ENCODE measurements around the gene SOCS3.
A peak's percentile ranks its signal among the peaks of the same experiment; 100 is the strongest.
"Not testable (repeated sequence)": the region's sequence is repeated elsewhere in the genome, so short reads cannot be mapped to it uniquely, and the experiment has no call there.

Gene SOCS3

DNA sequence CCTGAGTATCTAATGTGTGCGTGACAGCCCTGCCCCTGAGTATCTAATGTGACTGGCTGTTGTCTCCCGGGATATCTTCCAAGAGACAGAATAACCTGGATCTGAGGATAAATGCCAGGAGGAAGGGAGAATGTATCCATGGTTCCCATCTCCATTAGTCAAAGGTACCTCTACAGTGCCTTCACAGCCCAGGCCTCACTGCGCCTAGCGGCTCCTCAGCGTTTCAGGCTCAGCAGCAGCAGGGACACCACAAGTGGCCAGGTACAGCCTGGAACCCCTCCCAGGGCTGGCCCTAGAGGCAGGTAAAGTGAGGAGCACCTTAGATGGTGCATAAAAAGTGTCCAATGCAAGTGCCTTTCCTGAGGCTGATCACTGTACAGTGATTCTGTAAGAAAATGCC lies 32.0 kb downstream of the SOCS3 start:
- no peak for DNase-seq

DNA sequence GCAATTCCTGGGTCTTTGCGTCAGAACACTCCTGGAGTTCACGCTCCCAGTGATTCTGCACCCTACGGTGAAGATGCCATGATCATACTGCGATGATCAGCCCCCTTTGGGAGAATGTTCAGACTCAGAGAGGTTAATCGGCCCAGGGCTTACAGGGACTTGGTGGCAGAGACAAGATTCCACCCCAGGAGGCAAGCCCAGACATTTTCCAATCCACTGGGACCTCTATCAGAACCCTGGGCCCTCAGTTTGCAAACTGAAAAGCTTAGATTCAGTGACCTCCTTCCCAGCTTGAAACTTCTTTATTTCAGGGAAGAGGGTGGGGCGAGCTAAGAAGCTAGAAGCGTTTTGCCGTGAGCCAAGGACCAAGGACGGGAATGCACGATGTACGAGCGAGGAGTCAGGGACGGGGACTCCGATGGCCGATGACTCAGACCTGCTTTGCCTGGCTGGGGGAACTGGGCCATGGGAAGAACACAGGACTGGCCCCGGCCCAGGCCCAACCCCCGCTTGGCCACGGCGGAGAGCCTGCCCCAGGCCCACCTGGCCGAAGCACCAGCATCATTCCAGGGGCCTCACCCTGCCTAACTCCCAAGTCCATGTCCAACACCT lies 34.7 kb downstream of the SOCS3 start:
- no peak for DNase-seq

DNA sequence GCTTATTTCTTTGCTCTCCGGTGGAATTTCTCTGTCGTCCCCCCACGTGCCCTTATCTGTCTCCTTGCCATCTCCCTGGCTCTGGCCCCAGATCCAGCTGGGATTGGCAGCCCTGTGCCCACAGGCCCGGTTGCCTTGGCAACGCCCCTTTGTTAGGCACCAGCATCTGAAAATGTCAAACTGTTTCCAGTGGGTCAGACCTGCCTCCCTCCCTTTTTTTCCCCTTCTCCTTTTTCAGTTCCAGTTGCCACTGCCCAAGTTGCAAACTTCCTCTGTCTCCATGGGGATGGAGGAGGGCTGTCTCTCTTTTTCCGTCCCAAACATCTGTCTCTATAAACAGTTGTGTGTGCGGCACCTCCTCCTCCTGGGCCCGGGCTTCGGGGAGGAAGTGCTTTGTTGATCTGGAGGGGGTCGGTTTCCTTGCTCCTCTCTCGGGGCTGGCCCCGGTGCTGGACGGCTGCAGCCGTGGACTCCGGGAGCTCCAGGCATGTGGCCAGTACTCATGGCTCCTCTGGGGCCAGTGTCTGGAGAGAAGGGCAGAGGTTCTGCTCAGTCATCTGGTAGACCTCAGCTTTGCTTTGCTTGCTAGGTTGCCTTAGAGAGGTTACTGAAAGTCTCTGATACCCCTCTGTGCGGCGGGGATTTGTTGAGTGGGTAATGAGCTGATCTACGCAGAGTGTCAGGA lies 35.3 kb downstream of the SOCS3 start:
- no peak for DNase-seq

DNA sequence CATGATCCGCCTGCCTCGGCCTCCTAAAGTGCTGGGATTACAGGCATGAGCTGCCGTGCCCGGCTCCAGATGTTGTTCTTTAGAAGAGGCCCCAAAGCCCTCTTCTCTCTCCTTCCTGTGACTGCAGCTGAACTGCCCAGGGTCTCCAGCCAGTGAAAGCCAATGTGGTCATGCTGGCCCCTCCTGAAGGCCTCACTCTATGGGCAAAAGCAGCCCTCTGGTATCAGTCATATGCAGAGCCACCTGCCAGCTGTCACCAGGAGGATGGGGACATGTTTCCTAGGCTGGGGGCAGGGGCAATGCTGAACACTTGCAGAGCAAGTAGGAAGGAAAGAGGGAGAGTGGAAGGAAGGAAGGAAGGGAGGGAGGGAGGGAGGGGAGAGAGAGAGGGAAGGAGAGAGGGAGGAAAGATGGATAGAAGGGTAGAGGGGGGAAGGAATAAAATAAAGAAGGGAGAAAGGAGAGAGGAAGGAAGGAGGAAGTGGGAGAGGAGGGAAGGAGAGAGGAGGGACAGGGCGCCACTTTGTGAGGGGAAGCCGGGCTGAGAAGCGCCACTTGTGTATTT lies 36.0 kb downstream of the SOCS3 start:
- no peak for DNase-seq

DNA sequence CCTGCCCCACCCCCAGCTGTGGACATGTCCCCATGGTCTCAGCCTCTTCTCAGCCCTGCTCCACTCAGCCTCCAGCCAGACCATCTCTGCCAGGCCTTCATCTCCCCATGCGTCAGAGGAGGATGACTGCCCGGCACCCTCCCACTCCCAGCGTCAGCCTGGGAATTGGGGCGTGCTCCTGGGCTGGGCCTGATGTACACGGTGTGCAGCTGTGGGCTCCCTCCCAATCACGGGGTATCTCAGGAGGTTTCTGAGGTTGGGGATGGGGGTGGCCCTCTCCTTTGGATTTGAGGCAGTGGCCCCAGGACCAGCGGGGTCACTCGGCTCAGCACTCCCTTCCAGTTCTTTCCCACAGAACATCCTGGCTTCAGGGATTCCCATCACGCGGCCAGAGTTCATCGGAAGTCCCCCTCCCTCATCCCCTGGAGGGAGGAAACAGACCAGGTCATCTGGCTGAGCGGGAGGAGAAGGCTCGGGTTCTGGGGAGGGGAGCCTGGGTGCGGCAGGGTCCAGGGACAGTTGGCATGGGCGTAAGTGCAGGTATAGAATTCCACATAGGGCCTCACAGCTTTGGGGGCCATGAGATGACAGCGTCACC lies 36.9 kb downstream of the SOCS3 start:
- no peak for DNase-seq

DNA sequence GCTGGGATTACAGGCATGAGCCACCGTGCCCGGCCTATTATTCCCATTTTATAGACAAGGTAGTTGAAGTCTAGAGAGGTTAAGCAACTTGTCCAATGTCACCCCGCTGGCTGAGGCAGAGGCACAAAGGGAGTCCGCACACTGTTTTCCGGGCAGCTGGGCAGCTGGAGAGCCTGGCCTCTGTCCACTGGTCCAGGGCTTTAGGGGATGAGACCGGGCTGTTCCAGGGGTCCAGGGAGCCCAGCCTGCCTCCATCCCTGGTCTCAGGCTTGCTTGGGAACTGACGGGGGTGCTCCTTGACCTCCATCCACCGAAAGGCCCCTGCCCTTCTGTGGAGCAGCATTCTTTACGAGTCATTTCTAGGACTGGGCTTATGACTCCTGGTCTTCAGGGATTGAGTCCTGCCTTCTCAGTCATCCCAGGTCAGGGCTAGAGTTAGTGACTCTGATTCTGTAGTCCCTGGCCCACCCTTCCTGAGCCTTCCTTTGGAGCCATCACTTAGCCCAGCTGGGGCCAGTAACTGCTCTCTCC lies 37.5 kb downstream of the SOCS3 start:
- no peak for DNase-seq

DNA sequence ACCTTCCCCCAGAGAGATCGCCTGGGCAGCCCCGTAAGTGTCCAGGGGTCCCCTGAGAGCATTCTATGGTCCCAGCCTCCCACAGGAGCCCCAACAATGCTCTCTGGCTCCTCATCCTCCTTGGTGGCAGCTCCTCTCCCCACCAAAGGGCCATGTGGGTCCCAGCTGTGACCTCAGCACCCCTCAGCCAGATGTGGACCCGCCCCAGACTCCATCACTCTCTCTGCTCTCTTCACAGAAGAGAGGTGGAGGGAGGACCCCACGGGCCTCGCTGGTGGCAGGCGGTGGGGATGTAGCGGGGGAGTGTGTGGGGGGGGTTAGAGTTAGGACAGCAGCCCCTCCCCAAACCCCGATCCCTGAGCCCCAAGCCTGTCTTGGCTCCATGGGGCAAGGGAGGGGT lies 41.0 kb downstream of the SOCS3 start:
- DNase-seq: no peak

DNA sequence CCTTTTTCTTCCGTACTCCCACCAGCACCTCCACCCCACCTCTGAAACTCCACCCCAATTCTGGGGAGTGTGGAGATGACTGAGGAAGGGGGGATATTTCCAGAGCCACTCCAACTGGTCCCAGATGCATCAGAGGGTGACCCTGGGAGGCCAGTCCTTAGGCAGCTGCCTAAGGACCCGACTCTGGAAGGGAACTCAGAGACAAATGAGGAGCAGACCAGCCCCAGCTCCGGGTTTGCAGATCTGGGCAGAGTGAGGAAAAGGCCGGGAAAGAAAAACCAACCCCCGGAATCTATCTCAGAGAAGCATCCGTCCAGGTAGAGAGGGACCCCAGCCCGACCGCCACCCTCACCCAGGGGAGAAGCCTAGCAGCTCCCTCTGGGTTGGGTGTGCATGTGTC lies 41.5 kb downstream of the SOCS3 start:
- DNase-seq: no peak

DNA sequence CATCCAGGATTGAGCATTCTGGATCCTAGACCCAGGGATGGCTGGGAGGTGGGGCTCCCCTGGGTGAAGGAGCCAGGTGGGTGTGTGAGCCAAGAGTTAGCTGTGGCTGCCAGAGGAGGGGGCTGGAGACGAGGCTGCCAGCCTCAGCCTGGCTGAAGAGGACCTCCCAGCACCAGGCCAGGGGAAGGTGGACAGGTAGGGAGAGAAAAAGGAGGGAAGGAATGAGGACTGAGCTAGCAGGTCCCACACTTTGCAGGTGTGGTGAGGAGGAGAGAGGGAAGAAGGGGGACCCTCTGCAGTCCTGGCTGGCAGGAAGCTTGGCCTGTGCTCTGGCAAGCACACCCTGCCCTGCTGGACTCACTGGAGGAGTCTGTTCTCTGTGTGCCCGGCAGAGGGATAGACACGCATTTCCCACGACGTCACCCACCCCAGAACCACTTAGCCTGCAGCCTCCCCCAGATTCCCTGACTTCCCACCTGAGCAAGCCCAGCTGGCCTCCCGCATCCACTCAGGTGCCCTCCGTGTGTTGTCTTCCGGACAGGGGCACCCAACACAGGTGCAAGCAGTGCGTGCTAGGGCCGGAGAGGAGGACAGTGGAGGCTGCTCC lies 42.0 kb downstream of the SOCS3 start:
- no peak for DNase-seq

DNA sequence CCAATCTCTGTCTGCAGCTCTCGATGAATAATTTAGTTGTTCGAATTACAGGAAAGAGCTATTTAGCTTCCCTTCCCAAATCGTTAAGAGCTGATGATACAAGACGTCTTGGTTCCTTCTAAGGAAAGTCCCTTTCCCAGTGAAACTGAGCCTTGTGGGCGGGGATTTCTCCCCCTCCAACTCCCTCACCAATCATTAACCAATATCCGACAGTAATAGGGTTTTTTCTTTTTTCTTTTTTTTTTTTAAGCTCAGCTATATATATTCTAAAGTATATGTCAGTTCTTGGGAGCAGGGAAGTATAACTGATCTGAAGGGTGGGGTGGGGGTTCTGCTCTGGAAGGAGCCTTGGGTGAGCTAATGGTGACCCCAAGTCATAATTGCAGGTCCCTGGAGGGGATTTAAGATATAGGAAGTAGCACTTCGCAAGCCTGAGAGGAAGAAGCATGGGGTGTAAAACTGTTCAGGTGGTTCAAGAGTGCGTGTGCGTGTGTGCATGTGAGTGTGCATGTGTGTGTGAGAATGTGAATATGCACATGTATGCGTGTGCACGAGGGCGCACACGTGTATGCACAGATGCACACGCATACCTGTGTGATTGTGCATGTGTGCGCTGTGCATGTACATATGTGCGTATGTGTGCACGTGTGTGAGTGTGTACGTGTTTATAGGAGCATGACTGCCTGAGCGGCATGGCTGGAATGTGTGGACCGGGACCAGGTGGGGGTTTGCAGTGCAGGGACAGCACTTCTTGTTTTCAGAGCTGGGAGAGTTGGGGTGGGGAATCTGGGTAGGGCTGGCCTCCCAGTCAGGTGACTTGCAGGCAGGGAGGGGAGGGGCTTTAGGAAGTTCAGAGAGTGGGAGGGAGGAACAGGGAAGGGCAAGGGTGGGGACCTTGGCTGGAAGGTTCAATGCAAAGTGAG lies 42.7 kb downstream of the SOCS3 start:
- DNase-seq: no peak

DNA sequence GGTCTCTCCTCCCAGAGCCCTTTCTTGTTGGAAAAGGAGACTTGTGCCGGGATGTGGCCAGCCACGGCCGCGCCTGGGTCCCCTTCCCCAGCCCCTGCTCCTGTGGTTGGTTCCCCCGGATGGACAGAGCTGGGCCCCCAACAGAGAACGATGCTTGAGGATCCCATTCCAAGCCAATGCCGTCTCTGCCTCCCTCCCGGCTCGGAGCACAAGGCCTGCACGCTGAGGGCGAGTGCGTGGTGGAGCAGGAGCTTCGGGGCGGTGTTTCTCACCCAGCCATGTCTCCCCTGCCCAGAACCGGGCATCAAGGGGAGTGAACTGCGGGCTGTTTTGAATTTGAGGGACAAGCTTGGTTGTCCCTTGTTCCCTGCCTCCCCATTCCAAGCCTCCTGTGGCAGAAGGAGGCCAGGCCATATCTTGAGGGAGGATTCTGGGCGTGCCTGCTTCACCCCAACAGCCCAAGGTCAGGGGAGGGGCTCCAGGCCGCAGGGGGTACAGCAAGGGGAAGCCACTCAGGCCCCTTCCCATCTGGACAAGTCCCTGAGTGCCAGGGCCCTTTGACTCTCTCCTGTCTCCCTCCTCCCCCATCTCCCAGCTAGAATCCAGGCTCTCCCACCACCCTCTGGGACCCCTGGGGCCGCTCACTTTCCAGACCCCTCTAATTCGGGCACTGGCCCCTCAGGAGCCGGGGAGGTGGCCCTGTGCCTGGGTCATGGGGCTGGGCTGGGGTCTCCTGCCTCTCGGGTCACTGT lies 43.6 kb downstream of the SOCS3 start:
- no peak for DNase-seq

DNA sequence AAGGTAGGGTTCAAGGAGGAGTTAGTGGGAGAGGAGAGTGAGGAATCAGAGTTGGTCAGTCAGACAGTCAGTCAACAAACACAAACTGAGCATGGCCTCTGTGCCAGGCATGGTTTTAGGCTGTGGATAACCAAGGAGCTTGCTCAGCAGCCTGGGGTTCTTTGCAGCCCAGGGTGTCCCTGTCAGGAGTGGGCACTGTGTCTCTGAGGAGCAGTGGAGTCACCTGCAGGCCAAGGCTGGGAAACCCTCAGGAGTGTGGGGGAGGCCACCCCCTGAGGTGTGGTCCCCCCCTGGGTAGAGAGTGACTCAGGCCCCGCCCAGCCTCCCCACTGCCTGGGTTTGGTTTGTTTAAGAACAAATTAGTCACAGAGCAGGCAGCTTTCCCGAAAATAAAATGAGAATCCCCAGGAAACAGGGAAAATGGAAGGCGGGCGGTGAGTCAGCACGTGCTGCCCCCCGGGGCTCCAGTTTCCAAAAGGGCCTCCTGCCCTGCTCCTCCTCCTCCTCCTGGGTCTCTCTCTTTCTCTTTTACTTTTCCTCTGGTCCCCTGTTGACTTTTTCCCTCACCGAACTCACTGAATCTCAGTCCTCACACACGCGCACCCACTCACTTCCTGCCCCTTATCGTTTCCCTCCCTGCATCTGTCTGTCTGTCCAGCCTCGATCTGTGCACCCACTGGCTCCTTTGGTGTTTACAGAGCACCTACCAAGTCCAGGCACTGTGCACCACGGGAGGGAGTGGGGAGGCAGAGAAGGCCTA lies 44.3 kb downstream of the SOCS3 start:
- DNase-seq: peak; percentile 42 to 72

DNA sequence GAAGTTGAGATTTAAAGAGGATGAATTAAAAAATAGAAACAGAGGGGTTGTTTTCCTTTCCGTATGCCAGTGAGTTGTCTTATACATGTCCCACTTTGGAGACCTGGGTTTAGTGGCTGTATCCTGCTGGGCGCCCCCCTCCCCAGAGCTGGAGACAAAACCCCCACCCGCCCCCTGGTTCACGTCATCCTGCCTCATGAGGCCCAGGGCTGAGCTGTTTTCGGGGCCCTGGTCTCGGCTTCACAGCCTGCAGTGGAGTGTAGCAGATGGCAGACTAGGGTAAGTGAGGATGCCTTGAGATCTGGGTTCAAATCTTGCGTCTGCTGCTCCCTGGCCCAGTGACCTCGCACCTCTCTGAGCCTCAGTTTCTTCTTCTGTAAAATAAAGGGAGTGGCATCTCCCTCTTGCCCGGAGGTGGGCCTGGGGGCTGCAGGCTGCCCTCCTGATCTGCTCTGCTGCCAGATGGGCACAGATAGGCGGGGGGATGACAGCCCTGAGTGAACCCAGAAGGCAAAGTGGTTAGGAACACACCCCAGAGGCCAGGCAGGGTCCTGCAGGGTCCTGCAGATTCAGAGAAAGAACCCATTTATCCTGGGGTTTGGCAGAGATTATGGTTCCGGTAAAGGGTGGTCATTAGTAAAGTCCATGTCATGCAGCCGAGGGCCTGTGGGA lies 45.1 kb downstream of the SOCS3 start:
- no peak for DNase-seq

DNA sequence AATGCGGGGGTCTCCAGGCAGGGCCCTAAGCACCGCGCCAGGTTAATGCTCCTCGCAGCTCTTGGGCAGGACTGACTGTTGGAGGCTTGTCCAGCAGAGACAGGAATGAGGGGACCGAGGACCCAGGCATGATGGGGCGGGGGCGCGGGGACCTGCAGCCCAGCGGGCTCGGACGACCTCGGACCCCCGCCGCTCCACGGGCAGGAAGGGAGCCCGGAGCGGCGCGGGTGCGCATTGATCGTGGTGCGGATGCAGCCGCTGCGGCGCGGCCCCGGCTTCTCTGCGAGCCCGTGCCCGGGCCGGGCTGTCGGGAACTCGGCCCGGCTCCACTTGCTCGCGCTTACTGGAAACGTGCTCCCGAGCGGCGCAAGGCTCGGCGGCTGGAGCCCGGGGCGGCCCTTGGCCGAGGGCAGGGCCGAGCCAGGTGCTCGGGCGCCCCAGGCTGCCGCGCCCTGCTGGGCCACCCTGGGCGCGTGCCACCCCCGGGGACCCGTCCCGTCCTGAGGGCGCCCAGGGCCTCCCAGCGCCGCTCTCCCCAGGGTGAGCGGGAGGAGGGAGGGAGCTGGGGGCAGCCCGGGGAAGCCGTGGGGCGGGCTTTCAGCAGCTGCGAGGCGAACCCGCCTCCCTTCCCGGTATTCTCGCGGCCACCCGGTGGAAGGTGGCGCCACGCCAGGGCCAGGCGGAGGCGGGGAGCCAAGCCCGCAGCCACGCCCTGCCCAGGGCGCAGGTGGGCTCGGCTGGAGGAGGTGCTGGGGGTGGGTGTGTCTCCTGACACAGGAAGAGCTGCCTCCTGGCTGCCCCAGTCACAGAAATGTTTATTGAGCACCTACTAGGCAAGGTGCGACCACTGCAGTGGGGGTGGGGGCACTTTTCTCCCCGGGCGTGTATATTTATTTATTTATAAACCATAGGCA lies 45.9 kb downstream of the SOCS3 start:
- DNase-seq: peak; percentile 22 to 62

DNA sequence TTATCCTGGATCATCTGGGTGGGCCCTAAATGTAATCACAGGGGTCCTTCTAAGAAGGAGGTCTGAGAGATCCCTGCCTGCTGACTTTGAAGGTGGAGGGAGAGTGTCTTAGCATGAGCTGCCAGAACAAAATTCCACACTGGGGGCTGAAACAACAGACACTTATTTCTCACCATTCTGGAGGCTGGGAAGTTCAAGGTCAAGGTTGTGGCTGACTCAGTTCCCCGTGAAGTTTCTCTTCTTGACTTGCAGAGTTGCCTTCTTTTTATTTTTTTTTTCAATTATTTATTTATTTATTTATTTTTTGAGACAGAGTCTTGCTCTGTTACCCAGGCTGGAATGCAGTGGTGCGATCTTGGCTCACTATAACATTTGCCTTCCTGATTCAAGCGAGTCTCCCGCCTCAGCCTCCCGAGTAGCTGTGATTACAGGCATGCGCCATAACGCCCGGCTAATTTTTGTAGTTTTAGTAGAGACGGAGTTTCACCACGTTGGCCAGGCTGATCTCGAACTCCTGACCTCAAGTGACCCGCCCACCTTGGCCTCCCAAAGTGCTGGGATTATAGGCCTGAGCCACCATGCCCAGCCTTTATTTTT lies 50.1 kb downstream of the SOCS3 start:
- not testable (repeated sequence) for DNase-seq

DNA sequence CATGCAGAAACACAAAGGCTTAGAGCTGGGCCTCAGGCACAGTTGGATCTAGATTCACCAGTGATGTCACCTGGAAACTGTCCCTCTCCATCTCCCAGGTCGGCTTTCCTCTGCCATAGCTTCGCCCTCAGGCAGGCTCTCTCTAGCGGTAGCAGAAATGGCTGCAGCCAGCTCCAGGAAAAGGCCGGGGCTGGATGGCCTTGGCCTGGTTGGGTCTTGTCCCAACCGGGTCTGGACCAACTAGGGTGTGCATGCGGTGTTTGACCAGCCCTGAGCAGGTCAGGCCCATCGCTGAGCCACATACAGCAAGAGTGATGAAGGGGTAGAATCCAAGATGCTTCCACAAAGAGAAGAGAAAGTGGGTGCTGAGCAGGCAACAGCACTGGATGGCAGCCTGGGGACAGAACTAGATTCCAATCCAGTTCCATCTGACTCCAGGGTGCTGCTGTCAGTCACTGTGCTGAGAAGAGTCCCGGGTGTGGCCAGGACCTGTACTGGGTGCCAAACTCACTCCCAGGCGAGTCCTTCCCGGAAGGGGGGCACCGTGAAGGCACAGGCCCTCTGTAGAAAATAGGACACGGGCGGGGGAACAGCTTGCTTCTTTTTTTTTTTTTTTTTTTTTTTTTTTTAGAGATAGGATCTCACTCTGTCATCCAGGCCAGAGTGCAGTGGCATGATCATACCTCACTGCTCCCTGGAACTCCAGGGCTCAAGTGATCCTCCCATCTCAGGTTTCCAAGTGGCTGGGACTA lies 51.8 kb downstream of the SOCS3 start:
- no peak for DNase-seq

DNA sequence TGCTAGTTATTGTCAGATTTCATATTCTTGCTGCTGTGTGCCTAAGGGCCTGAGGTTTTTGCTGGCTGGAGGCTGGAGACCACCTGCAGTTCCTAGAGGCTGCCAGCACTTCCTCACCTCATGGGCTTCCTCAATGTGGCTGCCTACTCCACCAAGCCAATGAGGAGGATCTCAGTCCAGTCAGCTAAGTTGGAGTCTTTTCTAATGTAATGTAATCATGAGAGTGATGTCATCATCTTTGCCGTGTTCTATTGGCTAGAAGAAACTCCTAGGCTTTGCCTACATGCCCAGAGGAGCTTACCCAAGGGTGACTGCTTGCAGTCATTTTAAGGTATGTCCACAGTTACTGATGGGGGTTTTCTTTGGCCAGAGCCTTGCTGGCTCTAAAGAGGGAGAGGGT lies 53.0 kb downstream of the SOCS3 start:
- DNase-seq: no peak

Measured in SW 1271 (cell line).